ENCODE data around the gene ADGRG3.

DNA sequence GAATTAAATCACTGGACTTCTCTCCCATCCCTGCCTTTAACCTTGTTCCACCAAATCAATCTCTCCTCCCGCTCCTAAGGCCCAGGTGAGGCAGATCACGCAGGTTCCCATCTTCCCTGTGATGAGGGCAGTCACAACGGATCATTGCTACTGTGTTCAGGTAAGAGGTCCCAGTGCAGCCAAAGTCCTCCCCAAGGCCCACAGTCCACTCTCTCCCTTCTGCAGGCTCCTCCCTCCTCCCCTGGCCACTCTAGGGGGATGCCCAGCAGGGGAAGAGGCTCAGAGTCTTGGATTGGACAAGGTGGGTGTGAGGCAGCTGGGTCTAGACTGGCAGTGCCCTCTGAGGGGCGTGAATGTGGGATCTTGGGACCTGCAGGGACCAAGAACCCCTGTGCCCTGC is 2.6 kb upstream of the ADGRG3 start:
- TF ChIP-seq, protein P1, sequence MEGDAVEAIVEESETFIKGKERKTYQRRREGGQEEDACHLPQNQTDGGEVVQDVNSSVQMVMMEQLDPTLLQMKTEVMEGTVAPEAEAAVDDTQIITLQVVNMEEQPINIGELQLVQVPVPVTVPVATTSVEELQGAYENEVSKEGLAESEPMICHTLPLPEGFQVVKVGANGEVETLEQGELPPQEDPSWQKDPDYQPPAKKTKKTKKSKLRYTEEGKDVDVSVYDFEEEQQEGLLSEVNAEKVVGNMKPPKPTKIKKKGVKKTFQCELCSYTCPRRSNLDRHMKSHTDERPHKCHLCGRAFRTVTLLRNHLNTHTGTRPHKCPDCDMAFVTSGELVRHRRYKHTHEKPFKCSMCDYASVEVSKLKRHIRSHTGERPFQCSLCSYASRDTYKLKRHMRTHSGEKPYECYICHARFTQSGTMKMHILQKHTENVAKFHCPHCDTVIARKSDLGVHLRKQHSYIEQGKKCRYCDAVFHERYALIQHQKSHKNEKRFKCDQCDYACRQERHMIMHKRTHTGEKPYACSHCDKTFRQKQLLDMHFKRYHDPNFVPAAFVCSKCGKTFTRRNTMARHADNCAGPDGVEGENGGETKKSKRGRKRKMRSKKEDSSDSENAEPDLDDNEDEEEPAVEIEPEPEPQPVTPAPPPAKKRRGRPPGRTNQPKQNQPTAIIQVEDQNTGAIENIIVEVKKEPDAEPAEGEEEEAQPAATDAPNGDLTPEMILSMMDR (conservative IDR thresholded peaks at IDR 0.05; ENCODE audit: low read length), result no peak
- no peak for TF ChIP-seq EZH2phosphoT487 (IDR thresholded peaks at IDR 0.05; ENCODE audit: borderline replicate concordance)

All from Loucy (cell line).